Endodermal cell (in vitro differentiated cells): ENCODE measurements around the gene DCTN3. TPM values are rescaled to one million over a fixed set of nuclear protein-coding genes. Genes with fewer than 3 reads are reported as not detected.
A peak's percentile ranks its signal among the peaks of the same experiment; 100 is the strongest.

Source experiments
- DNase-seq: peaks from one replicate; pipeline ENCODE4 v3.0.0-alpha.2; 2017
- H3K27ac ChIP-seq: 2 replicates; pipeline ENCODE4 v1.5.1; 2013; ENCODE audit warnings: mild to moderate bottlenecking, low read depth, low read length, moderate library complexity
- H3K27me3 ChIP-seq: 2 replicates; pipeline ENCODE4 v1.6.1; 2013; ENCODE audit warnings: mild to moderate bottlenecking, low read length, moderate library complexity; ENCODE audit not compliant: insufficient read depth, control insufficient read depth, poor library complexity, severe bottlenecking
- H3K36me3 ChIP-seq: 2 replicates; pipeline ENCODE4 v1.7.0; 2013; ENCODE audit warnings: mild to moderate bottlenecking, low read length, moderate library complexity; ENCODE audit not compliant: control insufficient read depth, insufficient read depth
- H3K4me1 ChIP-seq: one replicate; pipeline ENCODE4 v1.7.0; 2013; ENCODE audit warnings: low read length; ENCODE audit not compliant: control insufficient read depth, insufficient read depth
- H3K4me3 ChIP-seq: 2 replicates; pipeline ENCODE4 v1.5.1; 2013; ENCODE audit warnings: mild to moderate bottlenecking, low read length, moderate library complexity
- H3K9ac ChIP-seq: 2 replicates; pipeline ENCODE4 v1.6.1; 2013; ENCODE audit warnings: mild to moderate bottlenecking, low read length, moderate library complexity; ENCODE audit not compliant: poor library complexity, severe bottlenecking; ENCODE audit errors: extremely low read depth
- H3K9me3 ChIP-seq: 2 replicates; pipeline ENCODE4 v1.6.1; 2013; ENCODE audit warnings: mild to moderate bottlenecking, low read length, moderate library complexity; ENCODE audit not compliant: control insufficient read depth
- H3K27ac Mint-ChIP-seq: 2 replicates; pipeline ENCODE4 v1.8.0; 2020; ENCODE audit warnings: mixed read lengths
- H3K27me3 Mint-ChIP-seq: 2 replicates; pipeline ENCODE4 v1.8.0; 2021; ENCODE audit warnings: mild to moderate bottlenecking, mixed read lengths; ENCODE audit not compliant: insufficient read depth
- H3K36me3 Mint-ChIP-seq: 2 replicates; pipeline ENCODE4 v1.8.0; 2020; ENCODE audit warnings: low read depth, mixed read lengths
- H3K4me1 Mint-ChIP-seq: 2 replicates; pipeline ENCODE4 v1.8.0; 2020; ENCODE audit warnings: mixed read lengths
- H3K4me3 Mint-ChIP-seq: 2 replicates; pipeline ENCODE4 v1.8.0; 2020; ENCODE audit warnings: mild to moderate bottlenecking, moderate library complexity, mixed read lengths
- H3K9me3 Mint-ChIP-seq: 2 replicates; pipeline ENCODE4 v1.8.0; 2020; ENCODE audit warnings: mild to moderate bottlenecking, mixed read lengths
- WGBS, 2 experiments: methylation state at CpG; one replicate each; pipeline versions ENCODE4 v1.1.5 to v1.1.7; 2013; ENCODE audit warnings: missing lambda C conversion rate in 2 of 2, mixed read lengths in 1 of 2; ENCODE audit not compliant: insufficient coverage in 1 of 2, insufficient read length in 1 of 2; 5-methylcytosine and 5-hydroxymethylcytosine counted together
- total RNA-seq, 2 donors: library from RNA; stranded (reverse); fragmentation: NEBNext Ultra II Directional in 1 of 2; extraction: Animal tissue kit (Norgen Biotek cat#: 25700) in 1 of 2; gene quantifications; 2 replicates in 1 of 2; 3 replicates in 1 of 2; pipeline ENCODE4 v1.2.1, GENCODE V29; 2021
- TF ChIP-seq, protein P1 (sequence below): fragments of 200-600 bp; sonication (generic); conservative IDR thresholded peaks from 2 replicates; pipeline ENCODE4 v1.5.0; 2021; ENCODE audit warnings: antibody characterized with exemption, mild to moderate bottlenecking

Gene DCTN3
- total RNA-seq, 2 donors from 2014 or later, result 51.9 to 53.6 TPM

DNA sequence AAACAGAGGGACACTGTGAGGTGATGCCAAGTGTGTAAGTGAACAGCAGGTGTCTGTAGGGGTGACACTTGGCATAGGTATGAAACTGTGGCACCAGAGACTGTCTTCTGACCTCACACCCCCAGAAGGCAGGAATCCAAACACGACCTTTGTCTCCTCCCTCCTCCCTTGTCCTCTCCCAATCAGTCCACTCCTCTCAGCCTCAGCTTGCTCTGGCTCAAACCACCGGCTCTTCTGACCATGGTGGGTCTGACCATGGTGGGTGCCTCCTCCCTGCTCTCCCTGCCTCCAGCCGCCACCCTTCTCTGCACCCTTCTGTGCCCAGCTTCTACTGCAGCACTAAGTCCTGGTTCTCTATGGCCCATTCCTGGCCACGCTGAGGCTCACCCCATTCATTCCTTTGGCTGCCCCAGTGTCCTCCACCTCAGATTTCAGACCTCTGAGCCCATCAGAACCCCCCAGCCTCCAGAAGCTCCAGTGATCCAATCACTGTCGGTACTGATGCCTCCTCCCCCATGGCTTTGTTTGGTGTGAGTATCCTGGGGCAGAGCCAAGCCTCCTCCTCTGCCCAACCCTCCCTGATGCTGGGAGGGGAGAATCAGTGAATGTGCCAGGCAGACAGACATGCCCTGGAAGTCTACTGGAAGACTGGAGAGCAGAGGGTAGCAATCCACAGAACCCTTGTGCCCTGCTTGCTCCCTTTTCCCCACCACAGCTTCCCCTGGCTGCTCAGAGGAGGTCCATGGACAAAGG, 10.3 kb upstream of the DCTN3 start:
- Mint-ChIP-seq H3K4me1 (peaks cover 19% of the 10 kb centered on the region), H3K4me3 (no peak overlapping the region), H3K27me3 (peaks cover 73% of the 10 kb centered on the region), H3K36me3 (peaks cover 9% of the 10 kb centered on the region), H3K27ac (no peak overlapping the region), H3K9me3 (no peaks in the 10 kb centered on the region)
- no peak overlapping the region for H3K4me3 ChIP-seq
- no peak overlapping the region for H3K9ac ChIP-seq
- TF ChIP-seq, protein P1, sequence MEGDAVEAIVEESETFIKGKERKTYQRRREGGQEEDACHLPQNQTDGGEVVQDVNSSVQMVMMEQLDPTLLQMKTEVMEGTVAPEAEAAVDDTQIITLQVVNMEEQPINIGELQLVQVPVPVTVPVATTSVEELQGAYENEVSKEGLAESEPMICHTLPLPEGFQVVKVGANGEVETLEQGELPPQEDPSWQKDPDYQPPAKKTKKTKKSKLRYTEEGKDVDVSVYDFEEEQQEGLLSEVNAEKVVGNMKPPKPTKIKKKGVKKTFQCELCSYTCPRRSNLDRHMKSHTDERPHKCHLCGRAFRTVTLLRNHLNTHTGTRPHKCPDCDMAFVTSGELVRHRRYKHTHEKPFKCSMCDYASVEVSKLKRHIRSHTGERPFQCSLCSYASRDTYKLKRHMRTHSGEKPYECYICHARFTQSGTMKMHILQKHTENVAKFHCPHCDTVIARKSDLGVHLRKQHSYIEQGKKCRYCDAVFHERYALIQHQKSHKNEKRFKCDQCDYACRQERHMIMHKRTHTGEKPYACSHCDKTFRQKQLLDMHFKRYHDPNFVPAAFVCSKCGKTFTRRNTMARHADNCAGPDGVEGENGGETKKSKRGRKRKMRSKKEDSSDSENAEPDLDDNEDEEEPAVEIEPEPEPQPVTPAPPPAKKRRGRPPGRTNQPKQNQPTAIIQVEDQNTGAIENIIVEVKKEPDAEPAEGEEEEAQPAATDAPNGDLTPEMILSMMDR, result no peak
- H3K27ac ChIP-seq, result no peak overlapping the region
- WGBS, 2 experiments, result 55 to 72% methylated on average over 3 to 5 of the region's 5 CpGs
- H3K36me3 ChIP-seq, result no peaks in the 10 kb centered on the region
- H3K4me1 ChIP-seq, result no peaks in the 10 kb centered on the region
- peaks cover 69% of the 10 kb centered on the region for H3K27me3 ChIP-seq
- DNase-seq, result no peak
- H3K9me3 ChIP-seq, result no peaks in the 10 kb centered on the region

DNA sequence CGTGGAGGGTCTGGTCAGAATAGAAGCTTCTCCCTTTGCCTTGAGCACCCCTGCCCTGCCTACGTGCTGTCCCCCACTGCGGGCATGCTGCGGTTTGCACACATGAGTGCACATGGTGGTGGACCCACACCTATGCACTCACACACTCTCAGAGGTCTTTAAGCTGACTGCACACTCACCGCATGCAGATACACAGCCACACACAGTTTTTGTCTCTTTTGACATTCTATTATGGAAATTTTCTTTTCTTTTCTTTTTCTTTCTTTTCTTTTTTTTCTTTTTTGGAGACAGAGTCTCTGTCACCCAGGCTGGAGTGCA, 9.2 kb upstream of the DCTN3 start:
- no peaks in the 10 kb centered on the region for H3K9me3 Mint-ChIP-seq
- no peak for DNase-seq
- no peak overlapping the region for H3K9ac ChIP-seq
- H3K36me3 Mint-ChIP-seq, result no peaks in the 10 kb centered on the region
- peak overlapping the region; percentile 63 for H3K4me3 ChIP-seq
- TF ChIP-seq, protein P1, result no peak
- no peak overlapping the region for H3K27ac ChIP-seq
- H3K36me3 ChIP-seq, result no peaks in the 10 kb centered on the region
- peaks cover 22% of the 10 kb centered on the region for H3K4me1 Mint-ChIP-seq
- peaks cover 71% of the 10 kb centered on the region for H3K27me3 ChIP-seq
- no peaks in the 10 kb centered on the region for H3K9me3 ChIP-seq
- H3K27ac Mint-ChIP-seq, result no peak overlapping the region
- 44 to 53% methylated on average over 5 of the region's 5 CpGs for WGBS, 2 experiments
- peaks cover 4% of the 10 kb centered on the region for H3K4me1 ChIP-seq
- H3K27me3 Mint-ChIP-seq, result peaks cover 82% of the 10 kb centered on the region
- peak overlapping the region; percentile 56 for H3K4me3 Mint-ChIP-seq

DNA sequence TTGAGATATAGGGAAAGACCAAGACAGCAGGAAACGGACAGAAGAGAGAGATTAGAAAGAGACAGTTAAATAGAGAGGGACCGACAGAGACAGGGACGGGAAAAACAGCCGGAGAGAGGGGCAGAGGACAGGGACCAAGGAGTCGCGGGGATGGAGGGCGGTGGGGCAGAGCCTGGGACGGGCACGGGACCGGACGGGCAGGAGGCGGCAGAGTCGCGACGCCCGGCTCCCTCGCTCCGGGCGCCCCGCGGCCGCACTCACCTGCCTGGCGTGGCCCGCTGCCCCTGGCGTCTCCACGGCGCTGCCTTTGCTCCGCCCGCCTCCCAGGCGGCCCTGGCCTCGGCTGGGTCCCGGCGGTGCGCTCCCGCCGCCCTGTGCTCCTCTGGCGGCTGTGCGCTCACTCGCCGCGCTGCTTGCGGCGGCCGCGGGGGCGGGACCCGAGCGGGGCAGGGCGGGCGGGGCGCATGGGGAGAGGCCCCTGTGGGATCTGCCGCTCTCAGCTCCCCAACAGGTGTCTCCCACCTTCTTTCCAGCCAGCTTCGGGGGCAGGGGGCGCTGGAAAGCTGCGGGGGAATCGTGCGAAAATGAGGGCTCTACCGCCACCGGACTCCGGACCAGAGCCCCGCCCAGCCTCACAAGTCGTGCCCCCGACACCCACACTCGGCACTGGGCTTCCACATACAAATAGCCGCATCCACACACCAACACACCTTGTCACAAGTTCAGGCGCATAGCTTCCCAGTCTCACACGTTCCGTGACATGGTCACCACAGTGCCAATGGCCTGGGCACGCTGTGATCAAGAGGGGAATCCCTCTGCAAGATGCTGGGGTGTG, 8.6 kb upstream of the DCTN3 start, which contains the start of gene ARID3C:
Gene ARID3C (minus strand): TSS at position 411 of the 835 bp plus-strand sequence. CDS start 1,052 bp downstream, outside the sequence.
- DNase-seq, result peak; percentile 77
- TF ChIP-seq, protein P1, result no peak
- H3K27ac Mint-ChIP-seq, result no peak within 1 kb of the TSS

More for the DNA sequence above, 8.6 kb upstream of the DCTN3 start, which contains the start of gene ARID3C:
- peaks cover 7% of the 10 kb centered on the region for H3K4me1 ChIP-seq
- no peaks in the 10 kb centered on the region for H3K9me3 ChIP-seq
- no peaks in the 10 kb centered on the region for H3K36me3 ChIP-seq
- H3K27ac ChIP-seq, result no peak within 1 kb of the TSS
- Mint-ChIP-seq H3K27me3 (peaks cover 88% of the 10 kb centered on the region), H3K9me3 (no peaks in the 10 kb centered on the region), H3K4me1 (peaks cover 24% of the 10 kb centered on the region), H3K4me3 (peak within 1 kb of the TSS; percentile 56), H3K36me3 (no peaks in the 10 kb centered on the region)
- H3K9ac ChIP-seq, result no peak within 1 kb of the TSS
- H3K27me3 ChIP-seq, result peaks cover 71% of the 10 kb centered on the region
- WGBS, 2 experiments, result 3% methylated on average over 28 to 69 of the region's 69 CpGs
- H3K4me3 ChIP-seq, result peak within 1 kb of the TSS; percentile 69
